SW 1271 (cell line): Measurements from ENCODE around the gene ZNF618.

Experiments used
- DNase-seq, 2 experiments: peaks; one replicate each; lab custom pipeline; 2025; lab: John Stamatoyannopoulos, UW

The ZNF618 gene

DNA sequence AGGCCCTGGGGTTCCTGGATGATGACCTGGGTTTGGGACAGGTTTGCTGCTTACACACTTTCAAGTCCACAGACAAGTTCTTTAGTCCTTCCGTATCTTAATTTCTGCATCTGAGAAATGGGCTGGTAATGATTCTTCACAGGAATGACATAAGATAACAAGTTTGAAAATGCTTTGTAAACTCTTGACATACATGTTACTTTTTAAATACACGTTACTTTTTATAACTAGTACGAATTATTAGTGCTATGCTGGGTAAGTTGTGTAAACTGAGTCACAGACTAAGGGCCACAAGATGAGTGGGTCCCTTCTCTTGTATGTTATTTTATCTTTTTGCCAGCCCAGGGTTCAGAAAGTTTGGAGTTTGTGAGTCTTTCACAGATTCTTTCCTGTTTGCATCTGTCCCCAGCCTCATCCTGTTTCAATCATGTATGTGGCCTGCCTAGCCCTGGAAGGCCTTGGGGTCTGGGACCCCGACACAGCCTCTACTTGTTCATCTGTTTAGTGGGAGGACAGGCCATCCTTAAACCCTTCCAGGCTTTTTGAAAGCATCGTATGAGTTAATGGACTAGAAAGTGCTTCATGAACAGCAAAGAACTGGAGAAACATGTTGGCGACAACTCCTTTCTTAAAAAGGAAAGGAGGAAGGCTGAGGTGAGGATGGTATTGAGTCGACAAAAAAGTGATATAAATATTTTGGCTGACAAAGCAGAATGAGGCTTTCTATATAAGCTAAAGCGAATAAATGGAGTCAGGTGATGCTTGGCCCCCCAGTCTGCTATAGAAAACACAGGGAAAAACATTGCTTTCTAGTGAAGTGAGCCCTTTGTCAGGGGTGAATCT is 9.3 kb downstream of the ZNF618 start:
- DNase-seq: no peak

DNA sequence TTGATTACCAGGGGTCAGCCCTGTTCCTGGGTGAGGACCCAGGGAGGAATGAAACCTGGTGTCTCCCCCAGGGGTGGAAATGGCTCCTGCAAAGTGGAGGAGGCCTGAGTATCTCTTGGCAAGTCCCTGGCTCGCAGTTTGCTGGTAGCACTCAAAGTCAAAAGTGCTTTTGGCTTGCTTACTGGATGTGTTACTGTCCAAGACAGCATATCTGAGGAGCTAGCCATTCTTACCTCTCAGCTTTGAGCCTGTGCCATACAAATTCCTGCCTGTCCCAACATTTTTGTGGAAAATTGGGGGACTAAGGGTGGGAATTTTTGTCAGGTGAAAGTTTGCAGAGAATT is 9.9 kb downstream of the ZNF618 start:
- DNase-seq: no peak

- no peak for DNase-seq
Observed at GRCh38 chr9:113886466-113886865, 10.4 kb downstream of the ZNF618 start.

DNA sequence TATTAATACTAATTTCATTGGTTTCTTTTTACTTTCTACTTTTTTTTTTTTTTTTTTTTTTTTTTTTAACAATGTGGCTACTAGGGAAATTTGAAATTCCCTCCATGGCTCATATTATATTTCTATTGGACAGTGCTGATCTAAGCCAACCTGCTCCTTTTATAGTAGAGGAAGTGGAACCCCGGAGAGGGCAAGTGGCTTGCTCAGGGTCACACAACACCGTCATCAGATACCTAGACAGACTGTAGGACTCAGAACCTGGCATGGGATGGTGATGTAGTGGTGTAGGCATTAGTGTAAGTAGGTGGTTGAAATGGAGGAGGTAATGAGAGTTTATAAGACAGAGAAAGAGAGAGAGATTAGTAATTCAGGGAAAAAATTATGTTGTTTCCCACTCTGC is 10.8 kb downstream of the ZNF618 start:
- DNase-seq: no peak

GRCh38 chr9:113887436-113887835 is 11.3 kb downstream of the ZNF618 start:
- DNase-seq: no peak

- no peak for DNase-seq
Observed at GRCh38 chr9:113888336-113888735, 12.2 kb downstream of the ZNF618 start.

DNA sequence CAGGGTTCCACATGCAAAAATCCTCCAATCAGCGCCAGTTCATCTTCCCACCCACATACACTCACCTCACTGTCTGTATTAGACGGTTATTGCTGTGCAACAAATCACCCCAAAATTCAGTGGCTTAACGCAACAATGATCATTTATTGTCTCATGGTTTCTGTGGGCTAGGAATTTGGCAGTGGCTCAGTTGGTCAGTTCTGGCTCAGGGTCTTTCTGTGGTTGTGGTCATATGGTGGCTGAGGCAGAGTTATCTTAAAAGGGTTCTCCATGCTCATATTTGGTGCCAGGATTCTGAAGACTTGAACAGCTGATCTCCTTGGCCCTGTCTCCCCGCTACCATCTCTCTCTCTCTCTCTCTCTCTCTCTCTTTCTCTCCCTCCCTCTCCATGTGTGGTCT is 12.9 kb downstream of the ZNF618 start:
- no peak for DNase-seq

DNA sequence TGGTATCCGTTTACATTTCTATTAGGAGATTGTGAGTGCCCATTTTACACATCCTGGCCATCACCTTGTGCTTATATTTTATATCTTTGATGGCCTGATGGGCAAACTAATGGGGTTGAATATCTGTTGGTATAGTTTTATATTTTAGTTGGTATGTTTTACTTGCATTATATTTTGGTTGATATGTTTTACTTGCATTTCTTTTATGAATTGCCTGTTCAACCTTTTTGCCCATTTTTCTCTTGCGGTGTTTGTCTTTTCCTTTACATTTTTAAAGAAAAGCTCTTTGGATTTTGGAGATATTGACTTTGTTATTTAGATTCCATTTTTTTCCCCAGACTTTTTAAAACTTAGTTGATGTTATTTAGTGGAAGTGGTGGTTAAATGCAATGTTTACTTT is 14.6 kb downstream of the ZNF618 start:
- no peak for DNase-seq

GRCh38 chr9:113892861-113893491 is 16.9 kb downstream of the ZNF618 start:
- DNase-seq: no peak

GRCh38 chr9:113894166-113894565 is 18.1 kb downstream of the ZNF618 start:
- DNase-seq: no peak

- no peak for DNase-seq
Observed at GRCh38 chr9:113895526-113895925, 19.4 kb downstream of the ZNF618 start.

DNA sequence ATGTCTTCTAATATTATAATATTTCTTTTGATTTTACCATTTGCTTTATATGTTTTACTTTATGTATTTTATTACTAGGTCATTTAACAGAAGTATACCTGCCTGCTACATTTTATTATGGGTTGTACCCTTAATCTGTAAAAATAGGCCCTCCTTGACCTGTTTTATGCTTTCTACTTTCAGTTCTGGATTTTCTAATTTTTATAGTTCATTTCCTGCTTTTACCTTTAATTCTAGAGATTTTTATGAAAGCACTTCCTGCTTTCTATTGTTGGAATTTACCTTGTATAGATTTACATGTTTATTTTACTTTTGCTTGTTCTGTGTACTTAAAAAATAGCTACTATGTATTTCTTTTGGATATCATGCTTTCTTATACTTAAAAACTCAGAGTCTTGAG is 20.6 kb downstream of the ZNF618 start:
- no peak for DNase-seq

GRCh38 chr9:113898151-113898550 is 22.0 kb downstream of the ZNF618 start:
- no peak for DNase-seq

GRCh38 chr9:113898596-113898995 is 22.5 kb downstream of the ZNF618 start:
- no peak for DNase-seq

- DNase-seq: no peak
Observed at GRCh38 chr9:113899205-113899604, 23.1 kb downstream of the ZNF618 start.

GRCh38 chr9:113901221-113901688 is 25.1 kb downstream of the ZNF618 start:
- DNase-seq: no peak

GRCh38 chr9:113903514-113904077 is 27.5 kb downstream of the ZNF618 start:
- DNase-seq: no peak

GRCh38 chr9:113906411-113907110 is 30.5 kb downstream of the ZNF618 start:
- DNase-seq: no peak

- DNase-seq: no peak
Observed at GRCh38 chr9:113907282-113907681, 31.2 kb downstream of the ZNF618 start.

DNA sequence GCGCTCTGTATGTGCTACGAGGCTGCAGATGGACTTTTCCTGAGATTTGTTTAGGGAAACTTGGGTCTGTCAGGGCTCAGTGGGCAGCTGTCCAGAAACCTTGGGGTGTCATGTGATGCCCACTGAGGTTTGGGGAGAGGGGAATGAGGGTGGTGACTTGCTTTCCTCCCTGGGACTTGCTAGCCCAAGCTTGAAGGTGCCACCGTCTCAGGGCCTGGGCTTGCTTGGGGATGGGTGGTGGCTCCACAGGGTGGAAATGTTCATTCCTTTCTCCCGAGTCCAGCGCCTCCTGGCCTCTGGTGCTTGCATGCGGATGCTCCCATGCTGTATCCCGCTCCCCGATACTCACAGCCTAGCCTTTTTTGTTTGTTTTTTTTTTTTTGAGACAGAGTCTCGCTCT is 33.3 kb downstream of the ZNF618 start:
- DNase-seq: no peak

- no peak for DNase-seq
Observed at GRCh38 chr9:113910036-113910639, 34.0 kb downstream of the ZNF618 start.

- DNase-seq: no peak
Observed at GRCh38 chr9:113911850-113912557, 35.9 kb downstream of the ZNF618 start.
